HG03457 (cell line): Measurements from ENCODE around the gene CDS2.

Experiments
- ATAC-seq: cut with Tn5 transposase; IDR thresholded peaks from one replicate; pipeline ENCODE4 v1.9.1; 2021; ENCODE audit warnings: moderate number of reproducible peaks; ENCODE audit not compliant: unreplicated experiment

The CDS2 gene

DNA sequence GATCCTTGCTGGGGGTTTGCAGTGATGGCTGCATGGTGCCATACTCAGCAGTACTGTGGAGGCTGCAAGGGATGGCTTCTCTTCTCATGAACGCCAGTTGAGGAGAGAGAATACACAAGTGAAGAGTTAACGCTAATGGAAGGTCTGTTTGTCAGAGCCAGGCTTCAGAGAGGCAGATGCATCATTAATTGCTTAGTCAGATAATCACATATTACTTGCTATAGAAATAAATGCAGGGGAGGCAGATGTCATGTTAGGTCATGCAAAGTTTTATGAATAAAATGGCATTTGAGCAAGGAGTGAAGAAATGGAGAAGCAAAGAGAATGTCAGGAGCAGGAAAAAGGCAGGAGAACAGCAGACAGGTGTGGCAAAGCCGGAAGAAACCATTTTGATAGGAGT lies 51.2 kb downstream of the CDS2 start:
- ATAC-seq = no peak

DNA sequence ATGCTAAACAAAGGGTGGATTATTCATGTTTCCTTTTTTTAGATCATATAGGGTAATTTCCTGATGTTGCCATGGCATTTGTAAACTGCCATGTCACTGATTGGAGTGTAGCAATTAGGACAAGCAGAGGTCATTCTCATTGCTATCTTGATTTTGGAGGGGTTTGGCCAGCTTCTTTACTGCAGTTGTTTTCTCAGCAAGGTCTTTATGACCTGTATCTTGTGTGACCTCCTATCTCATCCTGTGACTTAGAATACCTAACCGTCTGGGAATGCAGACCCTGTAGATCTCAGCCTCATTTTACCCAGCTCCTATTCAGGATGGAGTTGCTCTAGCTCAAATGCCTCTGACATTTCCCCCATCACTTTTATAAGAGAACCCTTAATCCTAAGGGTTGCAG lies 53.6 kb downstream of the CDS2 start:
- no peak for ATAC-seq

GRCh38 chr20:5180933-5181332 lies 54.1 kb downstream of the CDS2 start:
- no peak for ATAC-seq

GRCh38 chr20:5181492-5181891 lies 54.7 kb downstream of the CDS2 start:
- no peak for ATAC-seq

DNA sequence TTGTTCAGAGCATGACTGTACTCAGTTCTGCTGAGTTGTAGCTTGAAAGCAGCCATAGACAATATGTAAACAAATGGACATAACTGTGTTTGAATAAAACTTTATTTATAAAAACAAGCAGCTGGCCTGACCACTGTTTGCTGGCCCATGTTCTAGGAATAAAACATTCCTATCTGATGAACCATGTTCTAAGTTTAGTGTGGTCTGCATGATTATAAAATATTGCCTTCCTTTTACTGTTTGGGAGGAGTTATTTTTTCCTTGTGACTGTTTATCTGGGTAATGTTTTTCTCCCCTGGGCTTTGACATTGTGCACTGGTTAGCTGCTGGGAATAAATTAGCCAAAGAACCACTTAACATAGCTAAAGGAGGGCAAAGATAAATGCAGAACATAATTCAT lies 55.1 kb downstream of the CDS2 start:
- no peak for ATAC-seq

DNA sequence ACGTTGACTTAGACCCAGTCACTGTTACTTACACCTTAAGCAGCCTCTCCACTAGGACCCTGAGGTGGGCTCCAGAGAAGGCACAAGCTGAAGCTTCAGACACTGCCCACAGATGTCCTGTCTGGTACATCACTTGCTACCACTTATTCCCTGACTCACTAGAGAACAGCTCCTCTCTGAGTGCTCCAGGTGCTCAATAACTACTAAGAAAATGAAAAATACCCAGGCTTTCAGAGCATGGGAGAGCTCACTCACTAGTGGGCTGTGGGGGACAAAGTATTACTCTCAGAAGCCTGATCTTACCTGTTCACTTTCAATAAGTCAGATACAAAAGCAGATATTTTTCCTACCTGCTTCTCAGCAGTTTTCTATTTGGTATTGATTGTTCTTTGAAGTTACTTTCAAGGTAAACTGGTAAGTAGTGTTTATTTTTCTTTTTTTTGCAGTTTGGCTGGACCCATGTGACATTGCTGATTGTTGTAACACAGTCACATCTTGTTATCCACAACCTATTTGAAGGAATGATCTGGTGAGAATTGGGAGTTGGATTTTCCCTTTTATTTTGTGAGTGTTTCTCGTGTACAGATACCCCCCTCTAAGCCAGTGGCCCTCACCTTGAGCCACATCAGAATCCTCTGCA lies 55.9 kb downstream of the CDS2 start:
- no peak for ATAC-seq

GRCh38 chr20:5183731-5184474 lies 57.1 kb downstream of the CDS2 start:
- no peak for ATAC-seq

- no peak for ATAC-seq
Observed at GRCh38 chr20:5184684-5185083, 57.9 kb downstream of the CDS2 start.

GRCh38 chr20:5187122-5187521 lies 60.3 kb downstream of the CDS2 start:
- ATAC-seq = no peak

GRCh38 chr20:5188736-5189135 lies 61.9 kb downstream of the CDS2 start:
- no peak for ATAC-seq

GRCh38 chr20:5189917-5190316 lies 63.1 kb downstream of the CDS2 start:
- no peak for ATAC-seq

GRCh38 chr20:5190444-5190843 lies 63.6 kb downstream of the CDS2 start:
- no peak for ATAC-seq

- no peak for ATAC-seq
Observed at GRCh38 chr20:5191829-5192569, 65.2 kb downstream of the CDS2 start.

DNA sequence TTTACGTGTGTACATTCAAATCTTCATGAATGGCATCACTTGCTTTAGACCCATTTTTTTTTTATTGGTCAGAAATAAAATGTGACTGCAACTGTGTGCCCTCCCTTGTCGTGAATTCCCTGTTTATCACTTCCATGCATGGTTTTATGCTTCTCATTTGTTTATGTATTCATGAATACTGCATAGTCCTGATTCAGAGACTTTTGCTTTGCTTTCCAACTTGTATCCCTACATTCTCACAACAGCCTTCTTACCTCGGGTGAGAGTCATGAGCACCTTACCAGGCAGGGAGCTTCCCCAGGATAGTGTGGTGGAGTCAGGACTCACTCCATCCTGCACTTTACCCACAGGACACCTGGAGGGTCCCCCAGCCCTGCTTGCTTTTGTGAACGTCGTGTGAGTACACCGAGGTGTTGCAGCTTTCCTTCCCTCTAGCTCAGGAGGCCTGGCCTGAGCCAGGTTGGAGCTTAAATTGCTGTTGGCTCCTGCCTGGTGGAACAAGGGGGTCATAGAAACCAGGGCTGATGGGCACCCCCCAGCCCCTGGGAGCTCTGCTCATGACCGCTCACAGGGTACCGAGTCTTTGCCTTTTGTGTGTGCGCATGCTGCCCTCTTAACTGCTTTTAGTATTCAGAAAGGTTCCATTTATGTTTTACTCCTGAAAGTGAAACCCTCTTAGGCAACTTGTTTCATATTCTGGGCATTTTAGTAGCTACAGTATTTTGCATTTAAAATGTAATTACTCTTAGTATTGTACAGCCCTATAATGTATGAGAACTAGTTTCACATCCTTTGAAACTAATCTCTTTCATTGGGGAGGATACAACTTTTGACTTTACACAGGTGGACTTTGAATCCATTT lies 66.0 kb downstream of the CDS2 start:
- no peak for ATAC-seq

GRCh38 chr20:5195655-5196054 lies 68.8 kb downstream of the CDS2 start:
- no peak for ATAC-seq

DNA sequence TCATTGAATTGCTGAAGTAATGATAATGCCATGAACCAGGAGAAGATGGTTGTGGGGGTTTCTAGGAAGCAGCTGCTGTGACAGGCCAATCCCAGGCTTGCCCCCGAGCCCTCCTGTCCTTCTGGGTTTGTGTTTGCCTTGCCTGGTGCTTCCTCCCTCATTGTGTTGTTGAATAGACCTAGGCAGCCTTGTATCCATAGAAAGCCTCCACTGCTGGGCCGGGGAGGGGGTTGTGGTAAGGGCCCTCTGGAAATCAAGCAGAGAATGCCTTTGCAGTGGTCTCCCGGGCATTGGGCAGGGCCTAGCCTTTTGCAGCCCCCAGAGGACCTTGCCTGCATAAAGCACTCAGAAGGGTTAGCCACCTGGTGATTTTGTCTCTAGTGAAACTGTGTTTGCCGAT lies 69.3 kb downstream of the CDS2 start:
- ATAC-seq = no peak

- no peak for ATAC-seq
Observed at GRCh38 chr20:5197270-5197827, 70.5 kb downstream of the CDS2 start.

GRCh38 chr20:5197847-5198650 lies 71.2 kb downstream of the CDS2 start:
- ATAC-seq = no peak

DNA sequence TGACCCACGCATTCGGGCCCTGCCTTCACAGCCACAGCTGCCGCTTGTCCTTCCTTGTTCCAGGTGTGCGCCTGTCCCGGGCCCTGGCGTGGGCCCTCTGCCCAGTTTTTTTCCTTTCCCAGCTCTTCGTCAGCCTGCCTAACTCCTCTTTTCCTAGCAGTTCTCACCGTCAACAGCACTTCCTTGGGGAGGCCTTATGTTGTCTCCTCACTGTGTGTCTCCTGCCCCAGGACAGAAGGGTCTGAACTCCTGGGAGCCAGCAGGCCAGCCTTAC lies 71.8 kb downstream of the CDS2 start:
- ATAC-seq = no peak

DNA sequence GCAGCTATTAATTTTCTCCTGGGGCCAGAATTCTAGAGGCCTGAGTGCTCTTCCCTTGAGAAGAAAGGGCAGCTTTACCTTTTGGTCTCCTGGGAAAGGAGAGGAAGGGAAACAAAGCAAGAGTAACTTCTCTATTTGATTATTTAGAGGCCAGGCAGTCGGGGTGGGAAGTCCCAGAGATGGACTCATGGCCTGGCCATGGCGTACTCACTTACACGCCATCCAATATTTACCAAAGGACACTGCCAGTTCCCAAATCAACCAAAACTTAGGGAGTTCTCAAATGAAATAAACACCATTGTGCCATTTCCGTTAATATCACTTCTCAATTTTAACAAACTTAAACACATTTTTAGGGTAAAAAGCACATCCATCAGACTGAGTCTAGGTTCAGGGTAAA lies 76.6 kb downstream of the CDS2 start:
- ATAC-seq = no peak
